HUES6 (cell line): Measurements from ENCODE around the gene MYBBP1A.
A peak's percentile ranks its signal among the peaks of the same experiment; 100 is the strongest.

Experiments
- H3K27ac ChIP-seq: 2 replicates; pipeline ENCODE4 v1.7.0; 2013; ENCODE audit warnings: low read depth, mild to moderate bottlenecking, low read length, inconsistent platforms
- H3K27me3 ChIP-seq: 2 replicates; pipeline ENCODE4 v1.6.1; 2013; ENCODE audit warnings: low read length; ENCODE audit not compliant: control insufficient read depth, insufficient read depth
- H3K36me3 ChIP-seq: 2 replicates; pipeline ENCODE4 v1.6.1; 2013; ENCODE audit warnings: low read length; ENCODE audit not compliant: control insufficient read depth, insufficient read depth
- H3K4me1 ChIP-seq: 2 replicates; pipeline ENCODE4 v1.6.1; 2013; ENCODE audit warnings: low read length; ENCODE audit not compliant: control insufficient read depth, insufficient read depth
- H3K4me3 ChIP-seq: 2 replicates; pipeline ENCODE4 v1.5.1; 2013; ENCODE audit warnings: low read depth, low read length
- H3K9ac ChIP-seq: one replicate; pipeline ENCODE4 v1.6.1; 2013; ENCODE audit warnings: mild to moderate bottlenecking, low read length
- H3K9me3 ChIP-seq: 2 replicates; pipeline ENCODE4 v1.6.1; 2013; ENCODE audit warnings: low read depth, low read length; ENCODE audit not compliant: control insufficient read depth, insufficient read depth

MYBBP1A gene

GRCh38 chr17:4587803-4588202 is 32.6 kb upstream of the MYBBP1A start:
- peaks cover 31% of the 10 kb centered on the region for H3K4me1 ChIP-seq
- H3K27ac ChIP-seq, result no peak overlapping the region
- no peak overlapping the region for H3K4me3 ChIP-seq
- peaks cover 54% of the 10 kb centered on the region for H3K27me3 ChIP-seq
- H3K36me3 ChIP-seq, result no peaks in the 10 kb centered on the region
- H3K9me3 ChIP-seq, result no peaks in the 10 kb centered on the region
- H3K9ac ChIP-seq, result no peak overlapping the region

DNA sequence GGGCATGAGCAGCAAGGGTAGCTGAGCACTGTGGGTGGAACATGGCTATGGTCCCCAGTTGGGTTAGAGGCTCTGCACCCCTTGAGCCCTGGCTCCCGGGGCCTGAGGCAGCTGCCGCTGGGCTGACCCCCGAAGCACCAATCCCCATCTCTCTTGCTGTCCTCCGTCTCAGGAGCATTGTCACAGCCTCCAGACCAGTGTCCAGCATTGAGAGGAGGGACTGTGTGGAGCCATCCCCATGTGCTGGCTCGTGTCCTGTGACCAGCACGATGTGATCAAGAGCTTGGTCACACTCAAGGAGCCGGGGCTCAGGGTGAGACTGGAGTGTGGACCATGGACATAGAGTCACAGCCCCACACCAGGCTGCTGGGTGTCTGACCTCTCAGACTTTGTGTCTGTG is 32.0 kb upstream of the MYBBP1A start:
- peaks cover 59% of the 10 kb centered on the region for H3K27me3 ChIP-seq

GRCh38 chr17:4586043-4586442 is 30.9 kb upstream of the MYBBP1A start:
- Histone ChIP-seq H3K4me3 (no peak overlapping the region), H3K27me3 (peaks cover 64% of the 10 kb centered on the region), H3K9ac (no peak overlapping the region), H3K4me1 (peaks cover 40% of the 10 kb centered on the region), H3K36me3 (no peaks in the 10 kb centered on the region), H3K27ac (no peak overlapping the region), H3K9me3 (no peaks in the 10 kb centered on the region)

More for the DNA sequence above, 32.0 kb upstream of the MYBBP1A start:
- no peak overlapping the region for H3K9ac ChIP-seq
- H3K27ac ChIP-seq, result no peak overlapping the region
- H3K4me3 ChIP-seq, result no peak overlapping the region
- no peaks in the 10 kb centered on the region for H3K9me3 ChIP-seq
- H3K36me3 ChIP-seq, result no peaks in the 10 kb centered on the region
- peaks cover 37% of the 10 kb centered on the region for H3K4me1 ChIP-seq

GRCh38 chr17:4585638-4585994 is 30.4 kb upstream of the MYBBP1A start:
- Histone ChIP-seq H3K36me3 (no peaks in the 10 kb centered on the region), H3K27me3 (peaks cover 63% of the 10 kb centered on the region), H3K27ac (no peak overlapping the region), H3K9me3 (no peaks in the 10 kb centered on the region), H3K9ac (no peak overlapping the region), H3K4me1 (peaks cover 40% of the 10 kb centered on the region), H3K4me3 (peak overlapping the region; percentile 70)

DNA sequence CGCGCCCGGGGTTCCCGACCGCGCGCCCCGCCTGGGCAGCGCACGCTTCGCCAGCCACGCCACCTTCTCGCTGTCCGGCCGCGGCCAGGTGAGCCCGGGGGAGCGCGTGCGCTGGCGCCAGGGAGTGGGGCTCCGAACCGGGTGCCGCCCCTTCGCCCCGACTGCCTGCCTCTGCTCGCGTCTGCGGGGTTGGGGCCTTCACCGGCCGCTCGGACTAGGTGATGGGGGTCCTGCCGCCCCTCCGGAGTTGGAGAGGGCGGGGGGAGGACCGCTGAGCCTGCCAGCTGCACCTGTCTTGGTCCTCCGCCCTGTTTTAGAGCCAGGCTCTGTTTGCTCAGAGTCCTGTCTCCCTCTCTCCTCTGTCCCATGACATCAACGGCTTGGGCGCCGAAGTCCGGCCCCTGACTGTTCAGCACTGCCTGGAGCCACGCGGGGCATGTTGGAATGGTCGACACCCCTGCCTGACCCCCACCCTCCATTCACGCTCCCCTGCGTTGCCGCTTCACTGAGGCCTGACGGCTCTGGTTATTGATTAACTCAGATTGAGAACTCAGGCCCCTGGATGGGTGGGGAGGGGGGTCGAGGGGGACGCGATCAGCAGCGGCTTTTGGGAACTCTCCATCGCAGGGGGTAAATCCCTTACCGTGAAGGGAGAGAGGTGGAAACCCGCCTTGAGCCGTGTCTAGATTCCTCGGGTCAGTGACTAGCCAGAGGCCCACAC is 29.9 kb upstream of the MYBBP1A start:
- Histone ChIP-seq H3K4me3 (peak overlapping the region; percentile 70), H3K4me1 (peaks cover 40% of the 10 kb centered on the region), H3K27ac (no peak overlapping the region), H3K9ac (no peak overlapping the region), H3K9me3 (no peaks in the 10 kb centered on the region), H3K27me3 (peaks cover 59% of the 10 kb centered on the region), H3K36me3 (no peaks in the 10 kb centered on the region)

GRCh38 chr17:4584101-4584916 is 29.1 kb upstream of the MYBBP1A start, which contains the start of gene SMTNL2:
TSS of gene SMTNL2 (plus strand) at chr17:4584529. CDS start at chr17:4584606, 77 bp downstream.
- H3K9ac ChIP-seq, result peak within 1 kb of the TSS; percentile 42
- peaks cover 59% of the 10 kb centered on the region for H3K27me3 ChIP-seq

GRCh38 chr17:4583782-4584100 is 28.6 kb upstream of the MYBBP1A start:
- Histone ChIP-seq H3K27me3 (peaks cover 59% of the 10 kb centered on the region), H3K36me3 (no peaks in the 10 kb centered on the region), H3K4me1 (peaks cover 37% of the 10 kb centered on the region), H3K9ac (peak overlapping the region; percentile 42), H3K27ac (no peak overlapping the region), H3K9me3 (0 out of 2 replicates have a peak, but pooled peaks cover 2% of the 10 kb centered on the region), H3K4me3 (peak overlapping the region; percentile 70)

More at GRCh38 chr17:4584101-4584916, 29.1 kb upstream of the MYBBP1A start, which contains the start of gene SMTNL2:
- peaks cover 40% of the 10 kb centered on the region for H3K4me1 ChIP-seq
- H3K4me3 ChIP-seq, result peak within 1 kb of the TSS; percentile 70
- H3K36me3 ChIP-seq, result no peaks in the 10 kb centered on the region
- H3K27ac ChIP-seq, result no peak within 1 kb of the TSS
- H3K9me3 ChIP-seq, result 0 out of 2 replicates have a peak, but pooled peaks cover 2% of the 10 kb centered on the region

GRCh38 chr17:4583206-4583605 is 28.0 kb upstream of the MYBBP1A start:
- no peak overlapping the region for H3K27ac ChIP-seq
- peaks cover 59% of the 10 kb centered on the region for H3K27me3 ChIP-seq
- no peak overlapping the region for H3K9ac ChIP-seq
- H3K9me3 ChIP-seq, result 0 out of 2 replicates have a peak, but pooled peaks cover 2% of the 10 kb centered on the region
- no peak overlapping the region for H3K4me3 ChIP-seq
- H3K36me3 ChIP-seq, result no peaks in the 10 kb centered on the region
- peaks cover 33% of the 10 kb centered on the region for H3K4me1 ChIP-seq

- H3K4me3 ChIP-seq, result no peak overlapping the region
- H3K27ac ChIP-seq, result no peak overlapping the region
- no peak overlapping the region for H3K9ac ChIP-seq
- H3K4me1 ChIP-seq, result peaks cover 33% of the 10 kb centered on the region
- H3K27me3 ChIP-seq, result peaks cover 59% of the 10 kb centered on the region
- no peaks in the 10 kb centered on the region for H3K36me3 ChIP-seq
- H3K9me3 ChIP-seq, result 0 out of 2 replicates have a peak, but pooled peaks cover 2% of the 10 kb centered on the region
Measured at GRCh38 chr17:4582691-4583090, 27.5 kb upstream of the MYBBP1A start.

- Histone ChIP-seq H3K27ac (no peak overlapping the region), H3K9me3 (0 out of 2 replicates have a peak, but pooled peaks cover 2% of the 10 kb centered on the region), H3K4me3 (no peak overlapping the region), H3K9ac (no peak overlapping the region), H3K4me1 (peaks cover 38% of the 10 kb centered on the region), H3K27me3 (peaks cover 53% of the 10 kb centered on the region), H3K36me3 (no peaks in the 10 kb centered on the region)
Measured at GRCh38 chr17:4582101-4582501, 26.9 kb upstream of the MYBBP1A start.

GRCh38 chr17:4580291-4580690 is 25.1 kb upstream of the MYBBP1A start:
- Histone ChIP-seq H3K27ac (no peak overlapping the region), H3K4me1 (peaks cover 52% of the 10 kb centered on the region), H3K36me3 (no peaks in the 10 kb centered on the region), H3K9me3 (0 out of 2 replicates have a peak, but pooled peaks cover 2% of the 10 kb centered on the region), H3K27me3 (peaks cover 35% of the 10 kb centered on the region), H3K4me3 (no peak overlapping the region), H3K9ac (no peak overlapping the region)
